Neural cell (in vitro differentiated cells): ENCODE results near the gene CUX1. TPM values are rescaled to one million over a fixed set of nuclear protein-coding genes. Genes with fewer than 3 reads are reported as not detected.
"Not testable (repeated sequence)": the region's sequence is repeated elsewhere in the genome, so short reads cannot be mapped to it uniquely, and the experiment has no call there.

Experiments used
- H2AFZ ChIP-seq: fragments of 200-600, 300-800 bp; sonication (generic), shearing (Covaris generic); 2 replicates; pipeline ENCODE4 v1.6.0; 2014; ENCODE audit warnings: low read depth, mild to moderate bottlenecking, antibody characterized with exemption, low read length, moderate library complexity
- H3F3A ChIP-seq: fragments of 200-600 bp; shearing (Covaris generic); 2 replicates; pipeline ENCODE4 v1.6.1; 2016; ENCODE audit warnings: mild to moderate bottlenecking, moderate library complexity, mixed read lengths, antibody characterized with exemption, low read length; ENCODE audit not compliant: insufficient read depth, poor library complexity, severe bottlenecking
- H3K27ac ChIP-seq: fragments of 200-600, 300-800 bp; sonication (generic), shearing (Covaris generic); 2 replicates; pipeline ENCODE4 v1.5.1; 2014; ENCODE audit warnings: mild to moderate bottlenecking, low read length, moderate library complexity
- H3K27me3 ChIP-seq: fragments of 300-800, 200-600 bp; sonication (generic), shearing (Covaris generic); 2 replicates; pipeline ENCODE4 v1.6.0; 2014; ENCODE audit warnings: mild to moderate bottlenecking, low read depth, low read length, moderate library complexity; ENCODE audit not compliant: insufficient read depth
- H3K36me3 ChIP-seq: fragments of 300-800, 200-600 bp; sonication (generic), shearing (Covaris generic); 2 replicates; pipeline ENCODE4 v1.5.1; 2014; ENCODE audit warnings: mild to moderate bottlenecking, antibody characterized with exemption, low read length, moderate library complexity; ENCODE audit not compliant: insufficient read depth
- H3K4me2 ChIP-seq: fragments of 300-800, 200-600 bp; sonication (generic), shearing (Covaris generic); 2 replicates; pipeline ENCODE4 v1.6.0; 2014; ENCODE audit warnings: mild to moderate bottlenecking, low read length
- H3K4me3 ChIP-seq: fragments of 300-800, 200-600 bp; sonication (generic), shearing (Covaris generic); 2 replicates; pipeline ENCODE4 v1.5.1; 2014; ENCODE audit warnings: mild to moderate bottlenecking, low read length, moderate library complexity
- H3K79me2 ChIP-seq: fragments of 200-600 bp; shearing (Covaris generic); replicated peaks from 2 replicates; pipeline ENCODE4 v1.6.0; 2014; ENCODE audit warnings: mild to moderate bottlenecking, low read length, moderate library complexity; ENCODE audit not compliant: insufficient read depth
- H3K9ac ChIP-seq: fragments of 300-800, 200-600 bp; sonication (generic), shearing (Covaris generic); 2 replicates; pipeline ENCODE4 v1.6.1; 2016; ENCODE audit warnings: mild to moderate bottlenecking, low read length, mixed read lengths
- H3K9me2 ChIP-seq: fragments of 200-600 bp; shearing (Covaris generic); 2 replicates; pipeline ENCODE4 v1.6.1; 2016; ENCODE audit warnings: mild to moderate bottlenecking, low read length, mixed read lengths; ENCODE audit not compliant: insufficient read depth
- H3K9me3 ChIP-seq: fragments of 200-600, 300-800 bp; sonication (generic), shearing (Covaris generic); 2 replicates; pipeline ENCODE4 v1.6.1; 2016; ENCODE audit warnings: mild to moderate bottlenecking, mixed run types, low read length, moderate library complexity, mixed read lengths
- H4K20me1 ChIP-seq: fragments of 200-600 bp; shearing (Covaris generic); 2 replicates; pipeline ENCODE4 v1.6.1; 2016; ENCODE audit warnings: mild to moderate bottlenecking, mixed run types; ENCODE audit not compliant: insufficient read depth
- EP300 ChIP-seq: fragments of 450-650 bp; conservative IDR thresholded peaks from 2 replicates; pipeline ENCODE4 v1.6.1; 2014; ENCODE audit warnings: antibody characterized with exemption, mild to moderate bottlenecking, moderate library complexity; ENCODE audit not compliant: poor library complexity, severe bottlenecking
- EZH2 ChIP-seq: fragments of 200-600, 300-800 bp; shearing (Covaris generic), sonication (generic); IDR thresholded peaks from 2 replicates; pipeline ENCODE4 v1.6.1; 2014; ENCODE audit warnings: antibody characterized with exemption, low read length, borderline replicate concordance, mild to moderate bottlenecking; ENCODE audit not compliant: insufficient read depth, poor library complexity, severe bottlenecking
- MXI1 ChIP-seq: fragments of 450-650 bp; conservative IDR thresholded peaks from 2 replicates; pipeline ENCODE4 v1.6.1; 2014; ENCODE audit warnings: antibody characterized with exemption, mild to moderate bottlenecking; ENCODE audit not compliant: poor library complexity, severe bottlenecking
- POLR2AphosphoS5 ChIP-seq: IDR thresholded peaks from 2 replicates; pipeline ENCODE4 v1.6.1; 2012
- RAD21 ChIP-seq: fragments of 450-650 bp; conservative IDR thresholded peaks from 2 replicates; pipeline ENCODE4 v1.6.1; 2014; ENCODE audit warnings: antibody characterized with exemption, mild to moderate bottlenecking, moderate library complexity
- SMC3 ChIP-seq: fragments of 450-650 bp; conservative IDR thresholded peaks from 2 replicates; pipeline ENCODE4 v1.6.1; 2014; ENCODE audit warnings: antibody characterized with exemption, mild to moderate bottlenecking, moderate library complexity; ENCODE audit not compliant: poor library complexity
- TAF1 ChIP-seq: IDR thresholded peaks from 2 replicates; pipeline ENCODE4 v1.6.1; 2012; ENCODE audit warnings: low read depth
- polyA plus RNA-seq: library from polyadenylated mRNA; depleted of rRNA; stranded (reverse); fragments of >200 nt; gene quantifications from 2 replicates; pipeline ENCODE4 v1.2.3, GENCODE V29; 2014
- TF ChIP-seq, protein P1 (sequence below): fragments of 450-650 bp; IDR thresholded peaks from 2 replicates; pipeline ENCODE4 v1.5.1; 2014; ENCODE audit warnings: antibody characterized with exemption, mild to moderate bottlenecking, moderate library complexity; ENCODE audit not compliant: poor library complexity, severe bottlenecking
- TF ChIP-seq, protein P2 (sequence below): IDR thresholded peaks from 2 replicates; pipeline ENCODE4 v1.6.1; 2012; ENCODE audit warnings: borderline replicate concordance

CUX1 gene
- polyA plus RNA-seq, 1 donor from 2014 or later, result 26.6 TPM

DNA sequence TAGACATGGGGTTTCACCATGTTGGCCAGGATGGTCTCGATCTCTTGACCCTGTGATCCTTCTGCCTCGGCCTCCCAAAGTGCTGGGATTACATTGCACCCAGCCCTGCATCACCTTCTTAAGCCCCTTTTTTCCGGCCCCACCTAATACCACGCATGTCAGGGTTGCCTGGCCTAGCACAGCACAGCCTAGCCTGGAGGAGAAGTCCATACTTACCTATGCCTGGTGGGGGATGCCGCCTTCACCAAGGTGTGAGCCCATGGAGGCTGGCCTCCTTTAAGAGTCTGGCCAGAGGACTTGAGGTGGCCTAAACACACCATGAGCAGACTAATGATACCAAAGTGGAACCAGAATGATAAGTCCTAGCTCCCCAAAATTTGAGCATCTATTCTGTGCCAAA lies 22.0 kb upstream of the CUX1 start:
- H3K9ac ChIP-seq, result no peak overlapping the region
- H2AFZ ChIP-seq, result no peak overlapping the region
- H3K79me2 ChIP-seq, result no peaks in the 10 kb centered on the region
- H3K9me2 ChIP-seq, result no peaks in the 10 kb centered on the region
- H3K36me3 ChIP-seq, result no peaks in the 10 kb centered on the region
- H3F3A ChIP-seq, result no peaks in the 10 kb centered on the region
- no peaks in the 10 kb centered on the region for H3K27me3 ChIP-seq
- no peak overlapping the region for H3K4me3 ChIP-seq
- no peak overlapping the region for H3K27ac ChIP-seq
- no peaks in the 10 kb centered on the region for H3K9me3 ChIP-seq
- TF ChIP-seq POLR2AphosphoS5 (no peak), SMC3 (no peak), TAF1 (no peak), EP300 (no peak), RAD21 (no peak), MXI1 (no peak)
- TF ChIP-seq, protein P1, sequence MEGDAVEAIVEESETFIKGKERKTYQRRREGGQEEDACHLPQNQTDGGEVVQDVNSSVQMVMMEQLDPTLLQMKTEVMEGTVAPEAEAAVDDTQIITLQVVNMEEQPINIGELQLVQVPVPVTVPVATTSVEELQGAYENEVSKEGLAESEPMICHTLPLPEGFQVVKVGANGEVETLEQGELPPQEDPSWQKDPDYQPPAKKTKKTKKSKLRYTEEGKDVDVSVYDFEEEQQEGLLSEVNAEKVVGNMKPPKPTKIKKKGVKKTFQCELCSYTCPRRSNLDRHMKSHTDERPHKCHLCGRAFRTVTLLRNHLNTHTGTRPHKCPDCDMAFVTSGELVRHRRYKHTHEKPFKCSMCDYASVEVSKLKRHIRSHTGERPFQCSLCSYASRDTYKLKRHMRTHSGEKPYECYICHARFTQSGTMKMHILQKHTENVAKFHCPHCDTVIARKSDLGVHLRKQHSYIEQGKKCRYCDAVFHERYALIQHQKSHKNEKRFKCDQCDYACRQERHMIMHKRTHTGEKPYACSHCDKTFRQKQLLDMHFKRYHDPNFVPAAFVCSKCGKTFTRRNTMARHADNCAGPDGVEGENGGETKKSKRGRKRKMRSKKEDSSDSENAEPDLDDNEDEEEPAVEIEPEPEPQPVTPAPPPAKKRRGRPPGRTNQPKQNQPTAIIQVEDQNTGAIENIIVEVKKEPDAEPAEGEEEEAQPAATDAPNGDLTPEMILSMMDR, result no peak
- TF ChIP-seq, protein P2, sequence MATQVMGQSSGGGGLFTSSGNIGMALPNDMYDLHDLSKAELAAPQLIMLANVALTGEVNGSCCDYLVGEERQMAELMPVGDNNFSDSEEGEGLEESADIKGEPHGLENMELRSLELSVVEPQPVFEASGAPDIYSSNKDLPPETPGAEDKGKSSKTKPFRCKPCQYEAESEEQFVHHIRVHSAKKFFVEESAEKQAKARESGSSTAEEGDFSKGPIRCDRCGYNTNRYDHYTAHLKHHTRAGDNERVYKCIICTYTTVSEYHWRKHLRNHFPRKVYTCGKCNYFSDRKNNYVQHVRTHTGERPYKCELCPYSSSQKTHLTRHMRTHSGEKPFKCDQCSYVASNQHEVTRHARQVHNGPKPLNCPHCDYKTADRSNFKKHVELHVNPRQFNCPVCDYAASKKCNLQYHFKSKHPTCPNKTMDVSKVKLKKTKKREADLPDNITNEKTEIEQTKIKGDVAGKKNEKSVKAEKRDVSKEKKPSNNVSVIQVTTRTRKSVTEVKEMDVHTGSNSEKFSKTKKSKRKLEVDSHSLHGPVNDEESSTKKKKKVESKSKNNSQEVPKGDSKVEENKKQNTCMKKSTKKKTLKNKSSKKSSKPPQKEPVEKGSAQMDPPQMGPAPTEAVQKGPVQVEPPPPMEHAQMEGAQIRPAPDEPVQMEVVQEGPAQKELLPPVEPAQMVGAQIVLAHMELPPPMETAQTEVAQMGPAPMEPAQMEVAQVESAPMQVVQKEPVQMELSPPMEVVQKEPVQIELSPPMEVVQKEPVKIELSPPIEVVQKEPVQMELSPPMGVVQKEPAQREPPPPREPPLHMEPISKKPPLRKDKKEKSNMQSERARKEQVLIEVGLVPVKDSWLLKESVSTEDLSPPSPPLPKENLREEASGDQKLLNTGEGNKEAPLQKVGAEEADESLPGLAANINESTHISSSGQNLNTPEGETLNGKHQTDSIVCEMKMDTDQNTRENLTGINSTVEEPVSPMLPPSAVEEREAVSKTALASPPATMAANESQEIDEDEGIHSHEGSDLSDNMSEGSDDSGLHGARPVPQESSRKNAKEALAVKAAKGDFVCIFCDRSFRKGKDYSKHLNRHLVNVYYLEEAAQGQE, result no peak
- no peaks in the 10 kb centered on the region for H4K20me1 ChIP-seq
- H3K4me2 ChIP-seq, result no peak overlapping the region

DNA sequence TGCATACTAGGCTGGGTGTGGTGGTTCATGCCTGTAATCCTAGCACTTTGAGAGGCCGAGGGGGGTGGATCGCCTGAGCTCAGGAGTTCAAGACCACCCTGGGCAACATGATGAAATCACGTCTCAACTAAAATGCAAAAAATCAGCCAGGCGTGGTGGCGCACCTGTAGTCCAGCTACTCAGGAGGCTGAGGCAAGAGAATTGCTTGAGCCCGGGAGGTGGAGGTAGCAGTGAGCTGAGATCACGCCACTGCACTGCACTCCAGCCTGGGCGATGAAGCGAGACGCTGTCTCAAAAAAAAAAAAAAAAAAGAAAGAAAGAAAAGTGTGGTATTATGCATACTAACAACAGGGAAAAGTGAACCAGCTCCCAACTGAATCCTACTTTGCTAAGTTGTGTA lies 19.3 kb upstream of the CUX1 start:
- not testable (repeated sequence) for H3K36me3 ChIP-seq, H3K9me2 ChIP-seq, H3K27me3 ChIP-seq, H4K20me1 ChIP-seq, H3K9me3 ChIP-seq, H3K27ac ChIP-seq, H3K4me3 ChIP-seq, H3F3A ChIP-seq, H3K9ac ChIP-seq, H3K79me2 ChIP-seq, H2AFZ ChIP-seq, H3K4me2 ChIP-seq

DNA sequence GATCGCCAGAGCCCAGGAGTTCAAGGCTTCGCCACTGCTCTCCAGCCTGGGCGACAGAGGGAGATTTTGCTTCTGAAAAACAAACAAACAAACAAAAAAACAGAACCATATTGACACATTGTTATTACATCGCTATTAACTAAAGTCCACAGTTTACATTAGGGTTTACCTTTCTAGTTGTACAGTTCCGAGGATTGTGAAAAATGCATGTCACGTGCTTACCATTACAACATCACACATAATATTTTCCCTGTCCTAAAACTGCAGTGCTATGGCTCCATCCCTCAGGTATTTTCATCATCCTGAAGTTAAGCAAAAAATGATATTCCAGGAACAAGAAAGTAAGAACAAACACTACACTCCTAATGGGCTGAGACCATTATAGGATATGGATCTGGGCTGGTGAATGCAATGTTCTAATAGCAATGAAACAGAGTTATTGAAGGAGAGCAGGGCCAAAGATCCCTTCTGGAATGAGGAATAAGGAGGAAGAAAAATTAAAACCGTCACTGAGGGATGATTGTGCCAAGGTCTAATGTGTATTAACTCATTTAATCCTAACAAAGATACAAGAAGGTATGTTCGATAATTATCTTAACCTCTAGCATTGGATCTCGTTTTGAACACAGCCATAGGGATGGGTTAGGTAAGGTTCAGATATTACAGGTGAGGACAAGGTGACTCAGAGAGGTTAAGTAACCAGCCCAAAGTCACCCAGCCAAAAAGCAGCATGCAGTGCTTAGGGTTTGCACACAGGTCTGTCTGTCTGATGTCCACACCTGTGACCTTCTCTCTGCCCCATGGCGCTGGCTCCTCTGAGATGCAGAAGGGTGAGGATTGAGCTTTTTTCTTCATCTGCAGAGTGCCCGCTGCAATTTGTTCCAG lies 14.0 kb upstream of the CUX1 start:
- H3K27ac ChIP-seq, result no peak overlapping the region
- H2AFZ ChIP-seq, result no peak overlapping the region
- peaks cover 31% of the 10 kb centered on the region for H3K27me3 ChIP-seq
- H3K36me3 ChIP-seq, result no peaks in the 10 kb centered on the region
- H3K4me3 ChIP-seq, result no peak overlapping the region
- H4K20me1 ChIP-seq, result no peaks in the 10 kb centered on the region
- H3K9ac ChIP-seq, result no peak overlapping the region
- H3F3A ChIP-seq, result no peaks in the 10 kb centered on the region
- no peak overlapping the region for H3K4me2 ChIP-seq
- no peaks in the 10 kb centered on the region for H3K79me2 ChIP-seq
- TF ChIP-seq SMC3 (no peak), TAF1 (no peak), RAD21 (no peak), POLR2AphosphoS5 (no peak), EZH2 (no peak), EP300 (no peak), MXI1 (no peak)
- TF ChIP-seq, protein P2, result no peak
- TF ChIP-seq, protein P1, result no peak
- H3K9me2 ChIP-seq, result no peaks in the 10 kb centered on the region
- no peaks in the 10 kb centered on the region for H3K9me3 ChIP-seq
